NCI-H146 (cell line): ENCODE results near the gene VAV3.

Experiments
- DNase-seq: peaks from one replicate; lab custom pipeline; 2025; lab: John Stamatoyannopoulos, UW

The VAV3 gene

DNA sequence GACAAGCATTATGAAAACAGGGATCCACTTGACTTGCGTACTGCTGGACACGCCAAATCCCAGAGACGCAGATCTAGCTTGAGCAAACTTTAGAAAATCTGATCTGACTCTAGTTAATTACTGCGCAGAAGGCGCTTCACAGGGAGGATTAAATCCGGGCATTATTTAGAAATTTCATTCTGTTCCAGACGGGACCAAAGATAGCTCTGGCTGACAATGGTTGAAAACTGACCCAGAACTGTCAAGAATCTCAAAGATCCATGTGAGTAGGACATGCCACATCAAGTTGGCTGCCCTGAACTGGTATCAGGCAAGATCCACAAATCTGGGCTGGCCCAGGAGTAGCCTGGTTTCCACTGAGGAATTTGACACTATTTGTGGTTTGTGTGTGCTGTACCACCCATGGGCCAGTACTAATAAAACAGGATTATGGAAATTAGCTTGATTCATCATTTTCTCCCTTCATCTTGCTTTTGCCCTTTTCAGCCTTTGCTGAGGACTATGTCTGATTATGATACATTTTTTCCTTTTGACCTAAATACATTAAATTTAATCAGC, 171.0 kb downstream of the VAV3 start:
- no peak for DNase-seq

DNA sequence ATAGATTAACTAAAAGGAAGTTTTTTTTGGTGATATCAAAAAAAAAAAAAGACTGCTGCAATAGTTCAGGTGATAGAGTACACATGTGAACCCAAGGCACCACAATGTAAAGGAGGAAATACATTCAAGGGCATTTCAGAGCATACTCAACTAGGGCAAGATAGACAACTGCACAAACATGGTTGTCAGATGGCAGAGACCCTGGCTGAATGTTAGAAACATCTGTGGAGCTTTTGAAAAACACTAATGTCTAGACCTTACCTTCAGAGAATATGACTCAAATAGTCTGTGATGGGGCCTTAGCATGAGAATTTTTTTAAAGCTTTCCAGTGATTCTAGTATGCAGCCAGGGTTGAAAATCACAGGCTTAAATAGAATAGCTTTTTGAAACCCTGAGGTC, 173.6 kb downstream of the VAV3 start:
- DNase-seq, result no peak

DNA sequence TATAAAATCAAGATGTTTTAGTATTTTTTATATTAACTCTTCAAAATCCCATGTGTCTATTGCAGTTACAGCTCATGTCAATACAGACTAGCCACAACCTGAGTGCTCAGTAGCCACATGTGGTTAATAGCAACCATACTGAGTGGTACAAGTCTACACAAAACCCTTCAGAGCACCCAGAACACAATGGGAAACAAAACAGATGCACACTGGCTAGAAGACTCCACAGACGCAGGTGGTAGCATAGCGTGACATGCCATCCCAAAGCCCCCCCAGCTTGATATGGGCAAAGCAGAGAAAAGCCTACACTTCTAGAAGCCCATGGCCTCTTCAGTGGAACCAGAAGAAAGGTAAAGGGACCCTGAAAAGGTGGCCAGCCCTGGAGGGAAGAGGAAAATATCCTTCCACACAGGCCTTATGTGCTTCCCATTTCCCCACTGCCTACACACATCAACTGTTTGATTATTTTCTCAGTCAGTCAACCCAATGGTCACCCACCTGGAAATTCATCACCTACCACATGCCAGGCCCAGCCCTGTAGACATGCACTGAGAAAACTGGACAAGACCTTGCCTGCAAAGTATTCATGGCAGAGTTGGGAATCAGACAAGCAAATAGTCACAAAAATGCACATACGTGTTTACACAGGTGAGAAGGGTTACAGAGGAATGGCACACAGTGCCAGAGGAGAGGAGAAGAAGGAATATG, 175.0 kb downstream of the VAV3 start:
- DNase-seq, result no peak

DNA sequence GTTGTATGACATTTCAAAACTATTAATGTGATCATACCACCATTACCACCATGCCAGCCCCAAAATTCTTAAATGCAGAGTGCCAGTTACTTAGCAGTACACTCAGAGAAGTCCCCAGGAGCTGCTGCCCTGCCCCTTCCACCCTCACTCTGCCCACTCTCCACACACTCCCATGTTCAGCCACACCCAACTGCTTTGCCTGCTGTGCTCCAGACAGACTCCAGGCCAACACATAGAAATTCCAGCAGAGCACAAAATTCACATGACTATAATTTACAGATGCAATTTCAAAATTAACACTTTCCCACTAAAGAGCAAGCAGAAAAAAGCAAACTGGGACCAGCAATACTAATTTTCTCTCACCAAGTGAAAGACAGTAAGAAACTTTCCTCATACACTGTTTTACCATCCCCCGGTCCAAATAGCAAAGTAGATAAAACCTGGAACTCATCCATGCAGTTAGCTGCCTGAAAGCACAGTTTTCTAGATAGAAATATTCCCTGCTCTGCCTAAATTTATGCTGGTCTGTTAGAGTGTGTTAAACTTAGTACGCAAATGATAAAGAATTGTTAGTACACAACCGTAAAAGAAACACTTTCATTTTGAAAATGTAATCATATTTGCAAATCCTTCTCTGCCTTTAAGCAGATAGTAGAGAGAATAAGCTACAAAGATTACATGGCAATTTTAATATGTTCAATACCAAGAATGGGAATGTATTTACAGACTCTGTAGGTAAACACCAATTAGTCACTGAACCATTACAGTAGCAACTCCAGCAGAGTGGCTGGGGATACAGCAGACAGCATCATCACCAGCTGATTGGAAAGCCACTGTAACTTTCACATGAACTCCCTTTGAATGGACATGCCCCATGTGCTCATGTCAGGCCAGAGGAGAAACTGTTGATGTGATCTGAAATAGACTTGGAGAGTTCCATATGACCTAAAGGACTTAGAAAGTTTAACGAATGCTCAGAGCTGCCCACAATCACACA, 176.5 kb downstream of the VAV3 start:
- peak; percentile 23 for DNase-seq

DNA sequence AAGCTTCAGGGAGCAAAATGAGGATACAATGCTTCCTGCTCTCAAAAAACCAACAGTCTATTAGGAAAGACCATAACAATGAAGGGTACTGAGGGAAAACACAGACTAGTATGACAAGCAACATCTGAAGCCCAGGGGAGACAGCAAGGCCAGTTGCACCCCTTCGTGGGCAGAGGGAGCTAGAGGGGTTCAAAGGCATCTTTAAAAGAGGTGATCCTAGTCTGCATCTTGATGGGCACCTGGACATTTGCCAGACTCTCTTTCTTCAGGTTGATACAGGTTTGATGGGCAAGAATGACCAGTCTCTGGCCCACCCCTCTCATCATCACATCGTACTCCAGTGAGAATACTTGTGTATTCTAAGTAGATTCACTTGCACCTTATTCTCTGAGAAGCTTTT, 177.7 kb downstream of the VAV3 start:
- no peak for DNase-seq

DNA sequence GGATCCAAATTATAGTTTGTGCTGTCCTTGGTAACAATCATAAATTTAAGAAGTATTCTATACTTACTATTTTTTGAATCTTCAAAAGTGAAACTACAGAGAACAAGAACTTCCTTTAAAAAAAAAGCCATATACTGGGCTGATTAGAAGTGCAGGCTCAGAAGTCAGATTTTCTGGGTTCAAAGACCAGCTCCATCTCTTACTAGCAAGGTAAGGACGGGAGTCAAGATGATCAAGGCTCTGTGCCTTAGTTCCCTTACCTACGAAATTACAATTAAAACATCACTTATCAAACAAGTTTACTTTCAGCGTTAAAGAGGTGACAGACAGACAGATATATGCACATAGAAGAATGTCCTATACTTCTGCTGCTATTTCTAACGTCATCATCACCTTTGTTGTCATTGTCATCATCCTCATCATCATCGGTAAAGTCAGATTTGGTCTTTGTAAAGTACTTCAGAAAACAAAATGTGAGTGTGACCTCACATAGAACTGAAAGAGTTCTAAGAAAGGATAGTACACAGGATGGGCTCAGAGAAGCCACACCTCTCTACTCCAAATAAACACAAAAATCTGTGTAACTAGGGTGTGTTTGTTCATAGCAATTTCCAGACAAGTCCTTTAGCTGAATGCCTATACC, 178.7 kb downstream of the VAV3 start:
- DNase-seq, result no peak

DNA sequence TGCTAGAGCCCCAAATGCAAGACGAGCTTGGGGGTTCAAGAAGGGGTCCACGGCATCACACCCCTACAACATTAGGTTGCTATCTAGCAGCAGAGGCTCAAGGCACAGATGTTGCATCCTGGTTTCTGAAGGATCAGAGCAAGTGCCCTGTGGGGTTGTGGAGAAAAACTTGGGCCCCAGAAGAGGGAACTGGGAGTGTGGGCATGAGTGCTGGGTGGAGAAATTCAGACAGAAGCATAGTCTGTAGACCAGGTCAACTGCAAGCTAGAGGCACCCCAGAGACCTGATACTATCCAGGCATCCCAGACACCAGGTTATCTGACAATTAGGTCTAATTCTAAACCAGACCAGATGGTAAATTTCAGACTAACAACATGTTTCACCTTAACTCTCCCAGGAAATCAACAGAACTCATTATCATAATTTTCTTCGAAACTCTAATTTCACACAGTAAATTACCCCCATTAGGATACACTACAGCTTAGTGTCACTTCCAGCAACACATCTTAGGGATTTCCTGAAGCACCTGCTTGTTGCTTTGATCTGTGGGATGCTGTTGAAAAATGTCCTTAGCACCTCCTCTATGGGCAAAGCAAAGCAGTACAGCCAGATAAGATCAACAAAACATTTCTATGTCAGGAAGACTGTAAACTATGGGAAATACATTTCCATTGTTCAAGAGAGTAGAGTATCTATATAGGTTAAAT, 179.3 kb downstream of the VAV3 start:
- DNase-seq, result no peak

DNA sequence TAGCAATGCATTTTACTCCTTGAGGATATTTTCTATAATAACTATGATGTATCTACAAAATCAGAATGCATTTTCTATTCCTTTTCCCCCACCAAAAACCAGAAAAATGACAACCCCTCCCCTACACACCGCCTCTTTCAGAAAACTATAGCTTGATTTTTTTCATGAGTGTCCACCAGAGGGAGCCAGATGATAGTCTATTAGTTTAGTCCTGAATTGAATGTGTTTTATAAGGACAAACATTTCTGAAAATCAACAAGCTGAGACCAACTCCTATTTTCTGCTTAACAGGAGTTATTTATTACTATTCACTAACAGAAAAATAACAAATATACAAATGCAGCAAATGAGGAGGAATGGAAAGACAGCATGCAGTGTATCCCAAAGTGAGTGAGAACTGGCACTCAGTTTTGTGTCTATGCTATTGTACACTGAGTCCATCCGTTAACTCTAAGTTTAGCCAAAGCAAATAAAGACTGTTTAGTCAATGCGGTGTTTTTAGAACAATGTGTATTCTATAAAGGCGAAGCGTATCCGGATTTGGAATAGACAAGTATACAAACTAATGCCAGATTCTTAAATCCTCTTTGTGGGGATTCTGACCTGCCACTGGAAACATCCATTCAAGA, 182.6 kb downstream of the VAV3 start:
- DNase-seq, result peak; percentile 47

DNA sequence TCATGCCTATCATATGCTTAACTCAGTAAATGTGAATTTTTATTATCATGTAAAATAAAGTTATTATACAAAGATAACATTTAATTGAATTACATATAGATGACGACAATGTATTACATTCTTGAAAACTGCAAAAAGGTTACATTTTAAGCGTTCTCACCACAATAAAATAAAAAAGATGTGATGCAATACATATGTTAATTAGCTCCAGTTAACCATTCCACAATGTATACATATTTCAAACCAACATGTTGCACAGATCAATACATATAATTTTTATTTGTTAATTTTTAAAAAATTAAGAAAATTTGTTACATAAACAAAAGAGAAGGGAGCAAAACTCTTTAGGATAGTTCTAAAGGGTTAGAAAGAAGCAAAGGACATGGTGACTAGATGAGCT, 183.7 kb downstream of the VAV3 start:
- no peak for DNase-seq

DNA sequence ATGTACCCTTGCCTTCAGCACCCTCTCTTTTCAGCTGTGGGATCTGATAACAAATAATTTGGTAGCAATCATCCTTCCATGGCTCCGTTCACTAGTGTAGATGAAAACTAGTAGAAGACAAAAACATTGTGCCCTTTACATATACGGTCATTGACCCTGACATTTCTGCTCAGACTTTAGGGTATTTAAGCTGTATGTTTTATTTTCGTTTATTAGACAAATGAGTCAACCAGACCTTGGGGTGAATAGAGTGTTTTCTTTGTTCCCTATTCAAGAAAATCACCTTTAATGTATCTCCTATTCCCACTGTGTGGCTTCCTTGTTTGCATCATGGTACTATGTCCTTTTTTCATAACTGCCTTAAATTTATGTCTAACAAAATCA, 187.3 kb downstream of the VAV3 start:
- no peak for DNase-seq

DNA sequence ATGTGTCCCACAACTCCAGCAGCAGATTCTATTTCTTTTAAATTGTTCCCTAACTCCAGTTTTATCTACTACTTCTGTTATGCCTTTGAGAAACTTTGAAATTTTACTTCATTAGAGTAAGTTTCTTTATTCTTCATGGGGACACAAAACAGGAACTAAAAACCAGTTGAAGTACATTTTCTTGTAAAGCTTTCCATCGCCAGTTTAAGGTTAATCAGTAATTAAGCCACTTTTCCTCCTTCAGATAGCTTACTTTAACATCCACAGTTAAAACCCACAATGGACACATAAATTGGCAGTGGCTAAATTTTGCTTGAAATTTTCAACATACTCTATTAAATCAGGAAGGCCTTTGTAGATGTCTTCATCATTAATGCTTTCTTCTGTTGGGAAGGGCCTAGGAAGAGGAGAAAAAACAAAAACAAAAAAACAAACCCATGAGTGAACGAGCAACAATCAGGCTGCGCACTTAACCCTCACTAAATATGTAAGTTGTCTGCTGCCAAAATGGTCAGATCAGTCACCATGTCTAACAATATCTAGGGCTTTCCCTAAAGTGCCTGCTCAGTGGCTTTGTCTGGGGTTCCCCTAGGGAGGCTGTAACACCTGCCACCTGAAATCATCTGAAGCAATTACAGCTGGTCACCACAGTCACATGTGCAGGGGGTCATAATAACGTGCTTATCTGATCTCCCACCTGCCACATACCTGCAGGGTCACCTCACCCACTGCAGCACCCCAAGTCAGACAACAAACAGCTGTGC, 187.9 kb downstream of the VAV3 start:
- DNase-seq, result peak; percentile 88

DNA sequence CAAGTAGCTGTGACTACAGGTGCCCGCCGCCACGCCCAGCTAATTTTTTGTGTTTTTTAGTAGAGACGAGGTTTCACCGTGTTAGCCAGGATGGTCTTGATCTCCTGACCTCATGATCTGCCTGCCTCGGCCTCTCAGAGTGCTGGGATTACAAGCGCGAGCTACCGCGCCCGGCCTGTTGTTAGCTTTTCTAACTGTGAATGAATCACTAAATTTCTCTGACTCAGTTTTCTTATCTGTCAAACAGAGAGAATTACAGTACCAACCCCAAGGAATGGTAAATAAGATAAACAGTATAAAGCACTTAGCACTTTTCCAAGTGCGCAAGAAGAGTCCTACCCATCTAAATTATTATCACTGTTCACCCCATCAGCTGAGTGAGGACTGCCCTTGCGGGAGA, 193.6 kb downstream of the VAV3 start:
- no peak for DNase-seq

DNA sequence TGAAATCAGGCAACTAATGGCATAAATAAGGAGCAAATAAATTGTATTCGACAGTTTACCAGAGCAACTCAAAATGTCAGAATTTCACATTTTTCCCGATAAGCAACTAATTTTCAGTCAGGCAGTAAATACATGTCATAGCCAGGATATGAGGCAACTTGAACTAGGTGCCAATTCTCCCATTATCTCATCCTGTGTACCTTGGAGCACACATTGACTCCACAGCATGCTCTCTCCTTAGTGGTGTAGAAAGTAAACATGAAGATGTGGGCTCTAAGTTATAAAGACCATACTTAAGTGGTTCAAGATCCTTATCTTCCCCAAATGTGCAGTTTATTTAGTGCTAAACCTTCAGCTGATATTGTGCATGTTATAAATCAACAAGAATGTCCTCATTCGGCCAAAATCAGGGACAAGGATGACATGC, 197.8 kb downstream of the VAV3 start:
- DNase-seq, result peak; percentile 54

DNA sequence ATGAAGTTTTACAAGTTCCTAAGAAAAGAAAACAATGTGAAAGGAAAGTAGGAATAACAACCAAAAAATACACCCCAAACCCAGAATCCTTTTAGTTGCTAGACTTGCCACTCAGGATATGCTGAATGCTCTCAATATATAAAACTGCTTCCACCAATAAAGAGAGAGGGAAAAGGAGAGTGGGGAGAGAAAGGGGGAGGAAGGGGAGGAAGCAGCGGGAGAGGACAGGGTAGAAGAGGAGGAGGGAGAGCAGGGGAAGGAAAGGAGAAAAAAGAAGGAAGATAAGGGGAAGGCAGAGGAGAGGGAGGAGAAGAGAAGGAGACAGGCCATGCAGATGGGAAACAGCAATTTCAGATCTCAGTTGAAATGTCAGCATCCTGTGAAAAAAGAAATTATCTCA, 198.4 kb downstream of the VAV3 start:
- DNase-seq, result peak; percentile 14

DNA sequence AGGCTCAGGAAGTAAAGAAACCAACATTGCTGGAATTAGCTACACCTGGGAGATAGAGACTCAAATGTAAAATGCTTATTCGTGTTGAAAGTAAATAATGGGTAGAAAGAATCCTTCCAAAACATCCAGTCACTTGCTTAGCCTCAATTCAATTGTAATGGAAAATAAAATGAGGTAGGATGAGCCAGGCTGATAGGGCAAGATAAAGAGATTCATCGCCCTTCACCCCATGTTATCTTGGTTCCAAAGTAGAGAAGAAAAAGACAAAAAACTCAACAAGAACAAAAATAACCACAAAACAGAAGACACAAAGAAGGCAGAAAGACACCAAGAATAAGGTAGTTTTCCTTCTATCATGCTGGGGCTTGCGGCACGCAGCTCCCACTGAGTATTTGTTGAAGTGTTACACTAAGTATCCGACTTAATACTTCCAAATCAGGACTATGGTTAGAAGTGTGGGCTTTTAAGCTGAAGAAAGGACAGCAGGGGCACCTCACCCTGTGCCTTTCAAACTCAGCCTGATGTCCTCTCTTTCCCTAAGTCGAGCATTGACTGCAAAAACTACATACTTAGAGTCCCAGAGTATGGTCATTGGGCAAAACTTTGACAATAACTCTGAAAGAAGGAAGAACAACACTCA, 202.1 kb downstream of the VAV3 start:
- no peak for DNase-seq

DNA sequence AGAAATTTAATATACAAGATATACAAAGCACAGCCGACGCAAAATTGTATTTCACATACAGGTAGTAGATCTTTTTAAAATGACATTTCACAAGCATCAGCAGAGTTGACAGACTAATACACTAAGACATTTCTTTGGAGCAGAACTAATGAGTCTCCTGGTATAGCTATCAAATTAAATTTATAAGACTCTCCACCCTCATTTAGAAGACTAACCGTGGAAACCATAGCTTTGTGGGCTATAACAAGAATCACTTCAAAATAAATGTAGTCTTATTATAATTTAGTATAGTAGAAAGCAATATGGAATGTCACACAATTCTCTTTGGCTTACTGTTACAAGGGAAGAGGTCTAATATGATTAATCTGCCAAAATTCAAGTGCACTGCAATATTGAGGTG, 204.9 kb downstream of the VAV3 start:
- DNase-seq, result no peak

DNA sequence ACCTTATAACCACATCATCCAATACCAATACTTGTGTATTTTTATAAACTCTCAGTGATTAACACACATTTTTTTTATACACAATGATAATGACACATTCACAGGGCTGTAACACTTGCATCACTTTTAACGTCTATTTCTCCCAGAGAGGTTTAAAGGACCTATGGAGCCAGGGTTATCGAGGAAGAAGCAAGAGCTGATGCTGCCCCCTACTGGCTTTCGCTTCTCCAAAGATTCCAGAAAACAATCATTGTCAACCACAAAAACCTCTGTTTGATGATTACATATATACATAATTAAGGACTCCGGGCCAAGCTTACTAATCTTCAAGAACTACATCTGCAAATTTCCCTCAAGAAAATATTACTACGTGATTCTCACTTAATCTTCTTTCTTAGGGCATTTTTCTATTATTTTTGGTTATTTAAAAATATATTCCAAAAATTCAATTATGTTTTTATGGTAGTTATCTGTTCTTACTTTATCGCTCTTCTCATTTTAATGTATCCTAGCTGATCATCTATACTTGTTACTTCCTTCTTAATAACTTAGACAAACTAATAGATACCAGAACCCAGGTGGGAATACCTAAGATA, 214.5 kb downstream of the VAV3 start:
- DNase-seq, result peak; percentile 80

DNA sequence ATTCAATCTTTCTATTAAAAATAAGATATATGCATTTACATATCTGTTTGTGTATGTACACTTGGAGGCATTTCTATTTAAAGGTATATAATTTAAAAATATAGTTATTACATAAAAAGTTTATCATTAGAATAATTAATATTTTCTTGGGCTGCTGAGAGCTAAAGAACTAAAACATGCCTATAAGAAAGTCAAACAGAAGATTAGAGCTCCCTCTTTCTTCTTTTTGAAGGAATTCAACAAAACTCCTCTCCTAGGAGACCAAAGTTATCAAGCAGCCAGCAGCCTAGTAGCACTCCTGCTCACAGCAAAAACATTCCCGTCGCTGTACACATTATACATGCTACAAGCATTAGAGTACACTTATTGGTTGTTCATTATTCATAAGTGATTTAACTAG, 216.4 kb downstream of the VAV3 start:
- peak; percentile 53 for DNase-seq

DNA sequence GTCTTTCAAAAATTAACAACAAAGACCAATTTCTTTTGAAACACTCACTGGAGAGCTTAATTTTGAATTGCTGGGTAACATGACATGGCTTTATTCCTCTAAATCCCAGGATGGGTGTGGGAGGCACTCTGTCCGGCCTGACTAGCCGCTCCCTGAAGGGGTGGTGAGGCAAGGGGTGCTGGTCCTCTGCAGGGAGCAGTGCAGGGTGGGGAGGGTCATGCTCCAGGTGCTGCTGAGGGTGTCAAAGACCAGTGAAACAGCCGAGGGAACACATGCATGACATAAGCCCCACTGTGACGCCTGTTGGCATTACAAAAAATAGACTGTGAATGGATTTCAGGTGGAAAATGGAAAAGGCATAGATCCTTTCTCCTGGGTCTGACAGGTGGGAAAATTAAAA, 223.7 kb downstream of the VAV3 start:
- no peak for DNase-seq

DNA sequence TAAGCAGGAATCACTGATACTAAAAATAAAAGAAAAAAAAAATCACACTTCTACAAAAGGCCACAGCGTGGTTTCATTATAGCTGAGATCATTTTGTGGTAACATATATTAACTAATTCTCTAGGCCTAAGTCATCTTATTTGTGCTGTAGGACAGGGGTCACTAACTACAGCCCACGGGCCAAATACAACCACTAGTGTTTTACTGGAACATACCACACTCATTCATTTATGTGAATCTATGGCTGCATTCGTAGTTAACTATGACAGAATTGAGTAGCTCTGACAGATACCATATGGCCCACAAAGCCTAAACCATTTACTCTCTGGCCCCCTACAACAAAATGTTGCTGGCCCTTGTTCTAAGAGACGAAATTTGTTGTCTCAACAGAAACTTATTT, 224.4 kb downstream of the VAV3 start:
- DNase-seq, result no peak
